ENCODE results near the gene ARID1A.

- TF ChIP-seq TAF1 (IDR thresholded peaks at IDR 0.05; ENCODE audit: borderline replicate concordance, insufficient read depth, low read length) (no peak), REST (IDR thresholded peaks at IDR 0.05; ENCODE audit: insufficient read depth in 1 of 2, low read depth in 2 of 2, low read length in 2 of 2) (no peak), POLR2AphosphoS5 (IDR thresholded peaks at IDR 0.05; ENCODE audit: low read depth, low read length) (no peak), SIN3A (IDR thresholded peaks at IDR 0.05; ENCODE audit: borderline replicate concordance, insufficient read depth, low read length) (no peak), FOXP2 (optimal IDR thresholded peaks at IDR 0.05; ENCODE audit: borderline replicate concordance, extremely low read depth, extremely low read length, insufficient read depth) (no peak)
Observed at GRCh38 chr1:26693599-26694572, 1.9 kb upstream of the ARID1A start.

All from PFSK-1 (cell line).